ENCODE measurements around the gene SCG5. TPM values are rescaled to one million over a fixed set of nuclear protein-coding genes. Genes with fewer than 3 reads are reported as not detected.

SCG5 gene
- total and polyA plus RNA-seq, 10 of the 15 experiments (the other 5 are each of a cell fraction or from before 2014, with no cell fraction given), result 0.13 to 0.62 (median 0.48) TPM

- TF ChIP-seq SKIL (IDR thresholded peaks at IDR 0.05; ENCODE audit: low read depth, poor library complexity, severe bottlenecking), result no peak
Measured at GRCh38 chr15:32675466-32675865, 34.0 kb downstream of the SCG5 start (continued).

GRCh38 chr15:32676169-32676568 is 34.7 kb downstream of the SCG5 start:
- ChIA-PET CTCF (interaction anchor here (1.3 to 3.7 kb wide), 2 partner anchors 13 to 260 kb away, joined by 3 to 16 read pairs; no protein-coding TSS in a partner anchor), SMC1A (ENCODE audit: uncharacterized antibody, unreplicated experiment) (interaction anchor here (0.7 to 1.2 kb wide), 2 partner anchors 167 to 345 kb away, joined by 3 read pairs; no protein-coding TSS in a partner anchor), POLR2A (no interaction called here), RAD21 (ENCODE audit: unreplicated experiment) (interaction anchor here (1.0 kb wide), 1 partner anchor 318 kb away, joined by 3 read pairs; no protein-coding TSS in a partner anchor)
- no peak for FAIRE-seq
- H3K9me3 ChIP-seq (replicated peaks; ENCODE audit: control insufficient read depth, insufficient read depth, low read length), result no peaks in the 10 kb centered on the region
- no peak overlapping the region for H3K4me2 ChIP-seq (ENCODE audit: control insufficient read depth, insufficient read depth)
- H4K20me1 ChIP-seq (ENCODE audit: control insufficient read depth, insufficient read depth), result no peaks in the 10 kb centered on the region
- WGBS (ENCODE audit: insufficient coverage, insufficient replicate concordance, low lambda C conversion rate, missing lambda C conversion rate), result 70% methylated on average over 2 of the region's 2 CpGs
- peaks cover 0 to 2% of the 10 kb centered on the region in 2 experiments; a peak in 1 of 4 replicates for H3K27me3 ChIP-seq (replicated peaks in 1 of 2; ENCODE audit: control insufficient read depth in 2 of 2, insufficient read depth in 2 of 2, low read length in 1 of 2)
- H3K36me3 ChIP-seq (ENCODE audit: control insufficient read depth in 2 of 2, insufficient read depth in 2 of 2, low read length in 1 of 2), result no peaks in the 10 kb centered on the region
- no peak overlapping the region for H3K27ac ChIP-seq (ENCODE audit: control insufficient read depth, insufficient read depth)
- H3K4me3 ChIP-seq, result no peak overlapping the region
- no peak for ATAC-seq
- no peaks in the 10 kb centered on the region for H3K79me2 ChIP-seq (ENCODE audit: control insufficient read depth, insufficient read depth, low read length)
- no TSS peak for BruUV-seq (replicated peaks)
- DNase-seq (ENCODE audit: low read depth, low spot score), result no peak
- TF ChIP-seq IRF3 (IDR thresholded peaks at IDR 0.05), result no peak
- no peak for TF ChIP-seq STAT1 (conservative IDR thresholded peaks at IDR 0.05)
- no peak for TF ChIP-seq HDGF (IDR thresholded peaks at IDR 0.05)
- TF ChIP-seq SMAD1 (IDR thresholded peaks at IDR 0.05; ENCODE audit: low read depth, partially characterized antibody), result no peak
- TF ChIP-seq KLF5 (IDR thresholded peaks at IDR 0.05; ENCODE audit: partially characterized antibody), result no peak
- no peak for TF ChIP-seq E2F4 (IDR thresholded peaks at IDR 0.05; ENCODE audit: low read depth, low read length)
- H3K9ac ChIP-seq (ENCODE audit: control insufficient read depth, insufficient read depth, low read length), result no peak overlapping the region
- in situ Hi-C loops (cut with MboI), result no loop called here
- H2AFZ ChIP-seq (ENCODE audit: control insufficient read depth, low read depth, low read length), result no peak overlapping the region
- H3K4me1 ChIP-seq (ENCODE audit: control insufficient read depth, insufficient read depth, low read length), result no peaks in the 10 kb centered on the region
- intact Hi-C loops (cut with micrococcal nuclease; ENCODE audit: unreplicated experiment), result no loop called here
